OCI-LY7 (cell line): ENCODE measurements around the gene DGKD.

ENCODE experiments used
- CTCF ChIP-seq: fragments of 200-600 bp; sonication (generic); conservative IDR thresholded peaks from 2 replicates; pipeline ENCODE4 v1.5.1; 2014; ENCODE audit warnings: mild to moderate bottlenecking, antibody characterized with exemption, low read length, moderate library complexity, mixed read lengths
- EZH2phosphoT487 ChIP-seq: fragments of 200-600 bp; sonication (generic); IDR thresholded peaks from 2 replicates; pipeline ENCODE4 v1.6.1; 2018; ENCODE audit warnings: low read depth, borderline replicate concordance, mild to moderate bottlenecking, mixed run types, antibody characterized with exemption, low read length, moderate library complexity, mixed read lengths

DNA sequence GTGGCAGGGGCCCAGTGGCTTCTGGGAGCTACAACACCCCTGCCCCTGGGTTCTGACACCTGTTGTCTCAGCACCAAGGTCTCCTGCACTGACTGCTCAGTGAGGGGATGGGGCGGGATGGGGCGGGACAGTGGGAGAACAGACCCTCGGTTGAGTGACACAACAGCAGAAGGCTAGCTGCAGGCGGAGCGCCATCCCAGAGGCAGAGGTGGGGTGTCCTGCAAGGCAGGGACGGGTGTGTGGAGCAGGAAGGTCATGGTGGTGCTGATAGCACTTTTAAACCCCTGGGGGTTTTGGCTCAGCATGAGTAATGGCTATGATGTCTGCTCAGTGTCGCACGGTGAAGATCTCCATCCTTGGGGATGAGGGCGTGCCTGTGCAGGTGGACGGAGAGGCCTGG, 105.1 kb downstream of the DGKD start:
- TF ChIP-seq CTCF (no peak), EZH2phosphoT487 (no peak)
